ENCODE measurements around the gene NKIRAS2.

DNA sequence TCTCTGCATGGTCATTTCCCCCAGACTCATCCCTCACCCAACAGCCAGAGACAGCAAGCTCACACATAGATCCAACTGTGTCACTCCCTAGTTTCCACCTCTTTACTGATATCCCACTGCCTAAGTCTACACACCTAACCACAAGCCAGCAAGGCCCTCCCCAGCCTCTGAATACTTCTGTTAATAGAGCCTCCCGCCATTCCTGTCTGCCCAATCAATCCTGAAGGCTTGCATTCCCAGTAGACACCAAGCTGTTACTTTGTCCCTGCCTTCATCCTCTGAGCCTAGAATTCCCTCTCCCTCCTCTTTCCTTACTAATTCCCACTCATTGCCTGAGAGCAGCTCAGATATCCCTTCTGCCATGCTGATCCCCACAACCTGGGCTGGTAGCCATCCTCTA lies 25.8 kb downstream of the NKIRAS2 start:
- TF ChIP-seq, protein P1, sequence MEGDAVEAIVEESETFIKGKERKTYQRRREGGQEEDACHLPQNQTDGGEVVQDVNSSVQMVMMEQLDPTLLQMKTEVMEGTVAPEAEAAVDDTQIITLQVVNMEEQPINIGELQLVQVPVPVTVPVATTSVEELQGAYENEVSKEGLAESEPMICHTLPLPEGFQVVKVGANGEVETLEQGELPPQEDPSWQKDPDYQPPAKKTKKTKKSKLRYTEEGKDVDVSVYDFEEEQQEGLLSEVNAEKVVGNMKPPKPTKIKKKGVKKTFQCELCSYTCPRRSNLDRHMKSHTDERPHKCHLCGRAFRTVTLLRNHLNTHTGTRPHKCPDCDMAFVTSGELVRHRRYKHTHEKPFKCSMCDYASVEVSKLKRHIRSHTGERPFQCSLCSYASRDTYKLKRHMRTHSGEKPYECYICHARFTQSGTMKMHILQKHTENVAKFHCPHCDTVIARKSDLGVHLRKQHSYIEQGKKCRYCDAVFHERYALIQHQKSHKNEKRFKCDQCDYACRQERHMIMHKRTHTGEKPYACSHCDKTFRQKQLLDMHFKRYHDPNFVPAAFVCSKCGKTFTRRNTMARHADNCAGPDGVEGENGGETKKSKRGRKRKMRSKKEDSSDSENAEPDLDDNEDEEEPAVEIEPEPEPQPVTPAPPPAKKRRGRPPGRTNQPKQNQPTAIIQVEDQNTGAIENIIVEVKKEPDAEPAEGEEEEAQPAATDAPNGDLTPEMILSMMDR (IDR thresholded peaks at IDR 0.05; ENCODE audit: insufficient read depth, low read length, poor library complexity, severe bottlenecking), result no peak
- no peak for TF ChIP-seq EZH2phosphoT487 (conservative IDR thresholded peaks at IDR 0.05; ENCODE audit: low read length)

Data from SU-DHL-6 (cell line).